OCI-LY1 (cell line): ENCODE data around the gene SHC3.

ENCODE experiments used
- H2AFZ ChIP-seq: fragments of 200-600 bp; sonication (generic), shearing (Covaris generic); 2 replicates; pipeline ENCODE4 v1.6.0; 2014; ENCODE audit warnings: antibody characterized with exemption, mild to moderate bottlenecking, low read length
- H3F3A ChIP-seq: fragments of 200-600 bp; sonication (generic), shearing (Covaris generic); 2 replicates; pipeline ENCODE4 v1.6.0; 2014; ENCODE audit warnings: mild to moderate bottlenecking, antibody characterized with exemption, low read length, moderate library complexity; ENCODE audit not compliant: insufficient read depth
- H3K27ac ChIP-seq: fragments of 200-600 bp; sonication (generic); 2 replicates; pipeline ENCODE4 v1.5.1; 2014; ENCODE audit warnings: low read length, mixed run types, mild to moderate bottlenecking, low read depth; ENCODE audit not compliant: poor library complexity, severe bottlenecking
- H3K27me3 ChIP-seq: fragments of 200-600 bp; sonication (generic); 2 replicates; pipeline ENCODE4 v1.6.0; 2014; ENCODE audit warnings: antibody characterized with exemption, mild to moderate bottlenecking, low read length, moderate library complexity; ENCODE audit not compliant: insufficient read depth
- H3K36me3 ChIP-seq: fragments of 200-600 bp; sonication (generic); 2 replicates; pipeline ENCODE4 v1.6.1; 2014; ENCODE audit warnings: mild to moderate bottlenecking, antibody characterized with exemption, low read length, moderate library complexity, mixed read lengths; ENCODE audit not compliant: insufficient read depth
- H3K4me1 ChIP-seq: fragments of 200-600 bp; sonication (generic); 2 replicates; pipeline ENCODE4 v1.5.1; 2014; ENCODE audit warnings: mild to moderate bottlenecking, low read length, moderate library complexity; ENCODE audit not compliant: insufficient read depth, severe bottlenecking
- H3K4me2 ChIP-seq: fragments of 200-600 bp; sonication (generic), shearing (Covaris generic); 2 replicates; pipeline ENCODE4 v1.6.1; 2014; ENCODE audit warnings: low read length
- H3K4me3 ChIP-seq: fragments of 200-600 bp; sonication (generic); 2 replicates; pipeline ENCODE4 v1.5.1; 2014; ENCODE audit warnings: low read length, low read depth, mild to moderate bottlenecking, mixed read lengths; ENCODE audit not compliant: poor library complexity, severe bottlenecking
- H3K79me2 ChIP-seq: fragments of 200-600 bp; shearing (Covaris generic); 2 replicates; pipeline ENCODE4 v1.6.1; 2016; ENCODE audit warnings: mixed run types, low read length, mixed read lengths; ENCODE audit not compliant: insufficient read depth
- H3K9ac ChIP-seq: fragments of 200-600 bp; sonication (generic), shearing (Covaris generic); 2 replicates; pipeline ENCODE4 v1.6.1; 2014; ENCODE audit warnings: mild to moderate bottlenecking, low read length, mixed read lengths
- H3K9me2 ChIP-seq: fragments of 200-600 bp; sonication (generic), shearing (Covaris generic); 2 replicates; pipeline ENCODE4 v1.6.1; 2014; ENCODE audit warnings: low read depth, mild to moderate bottlenecking, low read length, mixed read lengths
- H3K9me3 ChIP-seq: fragments of 200-600 bp; shearing (Covaris generic); 2 replicates; pipeline ENCODE4 v1.6.1; 2014; ENCODE audit warnings: low read length, mixed read lengths
- H4K20me1 ChIP-seq: fragments of 200-600 bp; sonication (generic), shearing (Covaris generic); 2 replicates; pipeline ENCODE4 v1.6.0; 2016; ENCODE audit warnings: mild to moderate bottlenecking, low read length; ENCODE audit not compliant: insufficient read depth
- CTCF ChIP-seq: fragments of 200-600 bp; sonication (generic), shearing (Covaris generic); IDR thresholded peaks from 2 replicates; pipeline ENCODE4 v1.5.1; 2017; ENCODE audit warnings: mild to moderate bottlenecking, antibody characterized with exemption, low read length, moderate library complexity, mixed read lengths
- EZH2 ChIP-seq: fragments of 200-600 bp; sonication (generic), shearing (Covaris generic); IDR thresholded peaks from 2 replicates; pipeline ENCODE4 v1.8.0; 2017; ENCODE audit warnings: borderline replicate concordance, mixed run types, mild to moderate bottlenecking, antibody characterized with exemption, low read length, moderate library complexity, mixed read lengths

Gene SHC3

GRCh38 chr9:89073397-89073796 lies 105.2 kb downstream of the SHC3 start:
- no peak for TF ChIP-seq CTCF
- TF ChIP-seq EZH2 = no peak
- no peak overlapping the region for H3K4me2 ChIP-seq
- H3F3A ChIP-seq = no peaks in the 10 kb centered on the region
- H3K79me2 ChIP-seq = no peaks in the 10 kb centered on the region
- no peak overlapping the region for H2AFZ ChIP-seq
- H3K27me3 ChIP-seq = 0 out of 2 replicates have a peak, but pooled peaks cover under 1% of the 10 kb centered on the region
- H3K4me3 ChIP-seq = no peak overlapping the region
- H3K27ac ChIP-seq = no peak overlapping the region
- H3K36me3 ChIP-seq = no peaks in the 10 kb centered on the region
- no peaks in the 10 kb centered on the region for H3K4me1 ChIP-seq
- H3K9me3 ChIP-seq = no peaks in the 10 kb centered on the region
- no peaks in the 10 kb centered on the region for H4K20me1 ChIP-seq
- no peaks in the 10 kb centered on the region for H3K9me2 ChIP-seq
- no peak overlapping the region for H3K9ac ChIP-seq

GRCh38 chr9:89071591-89071990 lies 107.0 kb downstream of the SHC3 start:
- no peak overlapping the region for H2AFZ ChIP-seq
- H4K20me1 ChIP-seq = no peaks in the 10 kb centered on the region
- H3K36me3 ChIP-seq = no peaks in the 10 kb centered on the region
- no peaks in the 10 kb centered on the region for H3K79me2 ChIP-seq
- no peaks in the 10 kb centered on the region for H3F3A ChIP-seq
- no peak overlapping the region for H3K9ac ChIP-seq
- no peaks in the 10 kb centered on the region for H3K9me3 ChIP-seq
- H3K4me3 ChIP-seq = no peak overlapping the region
- TF ChIP-seq EZH2 (no peak), CTCF (no peak)
- H3K27ac ChIP-seq = no peak overlapping the region
- H3K4me1 ChIP-seq = no peaks in the 10 kb centered on the region
- no peaks in the 10 kb centered on the region for H3K9me2 ChIP-seq
- no peaks in the 10 kb centered on the region for H3K27me3 ChIP-seq
- H3K4me2 ChIP-seq = no peak overlapping the region

GRCh38 chr9:89066835-89067234 lies 111.8 kb downstream of the SHC3 start:
- no peaks in the 10 kb centered on the region for H3K79me2 ChIP-seq
- no peak overlapping the region for H3K9ac ChIP-seq
- no peaks in the 10 kb centered on the region for H4K20me1 ChIP-seq
- no peaks in the 10 kb centered on the region for H3K9me2 ChIP-seq
- no peaks in the 10 kb centered on the region for H3K9me3 ChIP-seq
- H3K36me3 ChIP-seq = no peaks in the 10 kb centered on the region
- no peak overlapping the region for H2AFZ ChIP-seq
- no peak overlapping the region for H3K4me3 ChIP-seq
- TF ChIP-seq EZH2 (no peak), CTCF (no peak)
- no peak overlapping the region for H3K4me2 ChIP-seq
- no peaks in the 10 kb centered on the region for H3K4me1 ChIP-seq
- H3F3A ChIP-seq = no peaks in the 10 kb centered on the region
- H3K27me3 ChIP-seq = no peaks in the 10 kb centered on the region
- no peak overlapping the region for H3K27ac ChIP-seq
